NOMO-1 treated with dmso at 0.1 percent for 144 hours (cell line): ENCODE data around the gene MRPS24.

Experiments
- DNase-seq: peaks from one replicate; lab custom pipeline; 2025; ENCODE audit not compliant: unreplicated experiment; lab: John Stamatoyannopoulos, UW

Gene MRPS24

GRCh38 chr7:43877968-43878864 is 8.9 kb upstream of the MRPS24 start:
- no peak for DNase-seq

- DNase-seq, result no peak
Observed at GRCh38 chr7:43876976-43877745, 7.8 kb upstream of the MRPS24 start.

GRCh38 chr7:43876241-43876640 is 6.9 kb upstream of the MRPS24 start:
- DNase-seq, result peak; percentile 50

DNA sequence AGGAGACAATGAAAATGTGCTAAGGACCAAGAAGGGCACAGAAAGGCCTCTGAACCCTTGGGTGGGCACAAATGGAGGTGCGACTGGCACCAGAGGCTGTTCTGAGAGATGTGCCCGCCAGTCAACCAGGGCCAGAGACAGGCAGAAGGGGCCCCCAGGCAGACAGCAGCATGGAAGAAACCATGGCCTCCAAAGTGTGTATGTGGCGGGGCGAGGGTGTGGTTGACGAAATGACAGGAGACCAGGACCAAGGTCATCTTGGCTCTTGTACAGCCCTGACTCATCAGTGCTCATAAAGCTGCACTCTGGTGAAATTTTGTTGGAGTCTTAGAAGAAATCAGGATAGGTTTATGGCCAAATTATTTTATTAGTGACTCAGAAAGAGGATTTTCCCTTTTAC is 4.0 kb upstream of the MRPS24 start:
- DNase-seq, result no peak

DNA sequence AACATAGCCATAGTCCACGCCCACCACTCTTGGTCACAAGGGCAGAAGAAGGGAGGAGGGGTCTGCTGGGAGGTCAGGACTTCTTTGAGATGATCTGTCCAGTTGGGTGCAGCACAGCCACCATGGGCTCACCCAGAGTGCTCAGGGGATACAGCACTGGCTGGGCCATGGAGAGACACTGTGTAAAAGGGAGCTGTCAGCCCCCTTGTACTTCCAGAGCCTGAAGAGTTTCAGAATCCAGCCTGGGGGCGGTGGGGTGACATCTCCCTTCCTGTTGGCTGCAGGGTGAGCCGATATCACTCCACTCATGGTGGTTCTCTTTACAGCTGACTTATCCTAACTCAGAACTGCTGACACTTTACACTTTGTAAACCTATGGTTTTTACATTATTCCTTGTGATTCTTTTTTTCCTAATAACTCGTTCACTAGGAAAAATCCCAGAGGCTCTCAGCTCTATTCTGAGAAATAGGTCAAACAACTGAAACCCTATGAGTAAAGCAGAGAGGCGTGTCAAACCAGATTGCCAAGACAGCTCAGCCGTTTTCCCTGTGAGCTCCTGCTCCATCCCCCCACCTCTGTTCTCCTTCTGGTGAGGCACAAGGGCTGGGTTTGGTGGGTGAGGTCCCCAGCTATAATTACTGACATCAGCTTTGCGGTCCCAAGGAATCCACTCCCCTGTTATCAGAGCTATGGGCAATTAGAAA is 3.2 kb upstream of the MRPS24 start:
- no peak for DNase-seq

DNA sequence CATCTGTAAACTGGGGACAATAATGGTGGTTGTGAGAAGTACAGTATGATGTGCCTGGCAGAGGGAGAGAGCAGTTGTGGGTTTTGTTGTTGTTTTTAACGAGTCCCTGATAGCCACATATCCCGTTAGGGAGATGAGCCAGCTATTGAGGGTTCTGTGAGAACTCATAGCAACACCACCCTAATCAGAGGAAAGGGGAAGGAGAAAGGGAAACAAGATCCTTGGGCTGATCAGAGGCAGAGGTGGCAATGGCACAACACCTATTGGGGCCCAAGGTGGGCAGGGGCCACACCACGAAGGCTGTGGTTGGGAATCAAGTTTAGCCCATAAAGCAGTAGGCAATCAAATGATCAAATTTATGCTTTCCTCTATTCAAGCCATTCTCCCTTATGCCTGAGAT is 1.7 kb upstream of the MRPS24 start:
- no peak for DNase-seq

GRCh38 chr7:43870316-43870715 is 999 bp upstream of the MRPS24 start:
- DNase-seq, result no peak

DNA sequence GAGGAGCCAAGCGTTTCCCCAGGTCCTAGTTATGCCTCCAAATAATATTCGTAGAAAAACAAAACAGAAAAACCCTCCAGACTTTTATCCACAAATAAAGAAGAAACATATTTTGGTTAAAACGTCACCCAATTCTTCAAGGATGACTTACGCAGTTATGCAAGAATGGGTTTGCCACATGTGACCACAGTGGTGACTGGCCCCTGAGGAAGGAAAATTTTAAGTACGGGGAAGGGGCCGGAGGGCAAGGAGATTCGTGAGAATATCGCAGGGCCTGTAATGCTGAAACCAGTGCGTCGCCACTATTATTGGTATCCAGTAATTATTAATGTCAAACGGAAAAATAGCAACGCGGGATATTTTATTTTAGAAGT is 537 bp upstream of the MRPS24 start:
- DNase-seq, result peak; percentile 73

DNA sequence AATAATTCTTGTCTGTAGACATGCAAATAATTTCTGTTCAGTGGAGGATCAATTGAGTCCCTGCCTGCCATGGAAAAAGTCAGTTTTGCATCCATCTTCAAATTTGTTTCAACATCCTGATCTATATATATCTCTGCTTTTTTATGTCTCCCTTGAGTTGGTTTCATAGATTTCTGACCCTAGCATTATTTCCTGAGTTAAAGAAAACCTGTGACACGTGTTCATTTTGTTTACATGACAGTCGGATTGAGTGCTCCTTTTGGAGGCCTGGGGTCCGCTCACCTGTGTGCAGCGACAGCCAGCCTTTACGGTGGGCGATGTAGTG is 674 bp downstream of the MRPS24 start:
- no peak for DNase-seq

DNA sequence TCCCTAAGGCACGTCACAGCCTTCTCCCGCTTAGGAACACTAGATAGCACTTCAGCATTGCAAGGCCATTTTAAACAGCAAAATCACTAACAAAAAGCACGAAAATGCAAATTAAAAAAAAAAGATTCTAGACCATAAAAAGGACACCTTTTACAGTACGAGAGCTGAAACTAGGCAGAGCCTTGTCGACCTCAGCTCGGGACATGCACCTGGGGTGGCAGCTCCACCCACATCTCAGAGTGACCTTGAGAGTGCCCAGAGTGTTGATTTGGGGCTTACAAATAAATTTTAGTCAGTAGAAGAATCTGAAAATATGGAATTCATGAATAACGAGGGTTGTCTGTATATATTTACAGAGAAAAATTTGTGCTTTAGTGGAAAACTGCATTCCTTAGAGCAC is 1.1 kb downstream of the MRPS24 start:
- DNase-seq, result no peak

DNA sequence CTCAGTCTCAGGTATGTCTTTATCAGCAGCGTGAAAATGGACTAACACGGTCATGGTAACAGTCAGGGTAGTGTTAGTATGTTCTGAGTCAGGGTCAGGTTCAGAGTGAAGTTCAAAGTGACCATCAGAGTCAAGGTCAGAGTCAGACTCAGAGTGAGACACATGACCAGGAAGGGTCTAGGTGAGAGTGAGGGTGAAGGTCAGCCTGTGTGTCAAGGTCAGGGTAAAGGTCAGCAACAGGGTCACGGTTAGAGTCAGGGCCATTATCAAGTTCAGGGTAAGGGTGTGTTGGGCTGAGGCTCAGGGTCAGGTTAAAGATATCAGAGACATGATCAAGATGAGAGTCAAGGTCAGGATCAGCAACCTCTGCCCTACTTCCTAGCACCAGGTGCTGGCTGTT is 4.0 kb downstream of the MRPS24 start:
- DNase-seq, result no peak

DNA sequence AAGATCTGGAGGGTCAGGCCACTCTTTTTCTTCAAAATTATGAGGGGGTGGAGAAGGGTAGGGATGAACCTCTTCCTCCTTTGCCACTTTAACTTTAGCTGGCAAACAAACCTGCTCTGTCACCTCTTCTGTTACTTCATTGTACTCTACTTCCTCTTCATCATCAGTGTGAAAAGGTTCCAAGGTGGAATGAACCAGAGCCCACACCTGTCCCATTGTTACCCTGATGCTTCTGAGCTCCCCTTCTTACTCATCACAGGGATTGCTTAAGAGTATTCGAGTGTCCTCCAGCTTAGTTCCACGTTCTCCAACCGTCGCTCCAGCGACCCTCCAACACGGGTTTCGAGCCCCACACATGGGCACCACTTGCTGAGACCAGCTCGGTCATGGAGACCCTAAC is 5.2 kb downstream of the MRPS24 start:
- no peak for DNase-seq

- DNase-seq, result no peak
Observed at GRCh38 chr7:43856996-43857395, 12.3 kb downstream of the MRPS24 start.

DNA sequence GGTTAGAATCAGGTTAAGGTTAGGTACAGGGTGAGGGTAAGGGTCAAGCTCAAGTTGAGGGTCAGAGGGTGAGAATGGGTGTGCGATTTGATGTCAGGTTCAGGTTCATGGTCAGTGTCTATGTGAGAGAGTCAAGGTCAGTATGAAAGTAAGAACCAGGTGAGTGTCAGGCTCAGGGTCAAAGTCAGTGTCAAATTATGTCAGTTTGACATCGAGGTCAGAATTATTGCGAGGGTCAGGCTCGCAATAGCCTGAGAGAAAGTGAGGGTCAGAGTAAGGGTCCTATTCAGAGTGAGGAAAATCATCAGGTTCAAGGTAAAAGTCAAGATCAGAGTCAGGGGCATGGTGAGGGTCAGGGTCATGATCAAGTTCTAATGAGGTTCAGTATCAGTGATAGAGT is 13.0 kb downstream of the MRPS24 start:
- no peak for DNase-seq

DNA sequence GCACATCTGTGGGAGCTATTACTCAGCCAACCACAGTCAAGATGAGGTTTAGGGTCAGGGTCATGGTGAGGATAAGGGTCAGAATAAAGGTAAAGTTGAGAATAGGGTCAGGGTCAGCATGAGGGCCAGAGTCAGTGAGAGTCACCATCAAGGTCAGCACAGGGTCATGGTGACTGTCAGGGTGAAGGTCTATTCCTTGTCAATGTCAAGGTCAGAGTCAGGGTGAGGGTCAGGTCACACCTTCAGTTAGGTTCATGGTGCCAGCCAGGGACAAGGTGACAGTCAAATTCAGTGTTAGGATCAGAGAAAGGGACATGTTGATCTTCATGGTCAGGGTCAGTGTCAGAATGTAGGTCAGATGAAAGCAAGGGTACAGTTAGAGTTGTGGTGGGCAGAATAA is 14.1 kb downstream of the MRPS24 start:
- DNase-seq, result no peak

DNA sequence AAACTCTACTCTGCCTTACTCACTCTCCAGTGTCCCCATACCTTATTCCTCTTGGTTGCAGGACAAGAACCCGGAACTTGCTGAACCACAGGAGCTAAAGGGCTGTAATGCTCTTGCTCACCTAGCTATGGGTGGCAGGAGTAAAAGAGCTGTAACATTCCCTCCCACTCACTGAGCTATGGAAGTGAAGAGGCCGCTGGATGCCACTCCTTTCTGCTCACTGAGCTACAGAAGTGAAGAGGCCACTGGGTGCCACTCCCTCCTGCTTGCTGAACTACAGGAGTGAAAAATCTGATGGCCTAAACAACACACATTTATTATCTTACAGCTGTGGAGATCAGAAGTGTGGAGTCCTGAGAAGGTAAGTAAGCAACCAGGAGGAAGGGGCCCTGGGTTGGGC is 17.5 kb downstream of the MRPS24 start:
- no peak for DNase-seq

GRCh38 chr7:43850348-43851116 is 18.8 kb downstream of the MRPS24 start:
- peak; percentile 58 for DNase-seq

GRCh38 chr7:43849047-43849446 is 20.3 kb downstream of the MRPS24 start:
- no peak for DNase-seq

DNA sequence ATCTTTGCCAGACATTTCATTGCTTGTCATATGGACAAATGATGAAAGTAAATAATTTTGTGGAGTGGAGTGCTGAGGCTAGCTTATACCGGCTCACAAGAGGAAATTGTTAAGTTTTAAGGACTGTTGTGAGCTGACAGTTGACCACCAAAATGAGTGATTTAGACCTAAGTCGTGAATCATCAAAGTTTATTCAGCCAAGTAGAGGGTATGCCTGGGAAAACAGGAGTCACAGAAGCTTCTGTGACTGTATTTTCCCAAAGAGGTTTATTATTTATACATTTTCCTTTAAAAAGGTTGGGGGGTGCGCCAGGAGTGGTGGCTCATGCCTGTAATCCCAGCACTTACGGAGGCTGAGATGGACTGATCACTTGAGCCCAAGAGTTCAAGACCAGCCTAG is 21.8 kb downstream of the MRPS24 start:
- peak; percentile 24 for DNase-seq

GRCh38 chr7:43844662-43845061 is 24.7 kb downstream of the MRPS24 start:
- DNase-seq, result no peak

DNA sequence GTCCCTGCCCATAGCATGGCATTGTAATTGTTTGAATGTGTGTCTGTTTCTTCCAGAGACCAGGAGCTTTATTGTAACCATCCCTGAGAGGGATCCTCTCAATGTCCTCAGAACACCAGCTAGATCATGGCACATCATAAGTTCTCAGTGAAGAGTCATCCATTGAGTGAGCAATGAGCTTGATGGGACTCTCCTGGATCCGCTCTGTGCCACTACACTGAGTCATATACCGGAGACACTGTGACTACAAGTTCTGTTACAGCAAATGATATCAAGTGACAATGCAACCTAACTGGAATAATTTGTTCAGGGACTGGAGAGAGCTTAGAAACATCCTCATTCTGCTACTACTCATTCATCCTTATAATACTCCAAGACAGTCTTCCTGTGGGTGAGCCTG is 25.1 kb downstream of the MRPS24 start:
- no peak for DNase-seq
